WI38 (cell line): Measurements from ENCODE around the gene PET100.

ENCODE experiments used
- H3K4me3 ChIP-seq: 2 replicates; pipeline ENCODE4 v1.5.1; 2011; ENCODE audit warnings: low read depth, mild to moderate bottlenecking, control low read depth, low read length
- CTCF ChIP-seq: IDR thresholded peaks from 2 replicates; pipeline ENCODE4 v1.5.1; 2012; ENCODE audit warnings: low read depth, mild to moderate bottlenecking, control low read depth, low read length

The PET100 gene

GRCh38 chr19:7658219-7658686, 28.7 kb downstream of the PET100 start:
- no peak for TF ChIP-seq CTCF
- H3K4me3 ChIP-seq, result no peak overlapping the region

DNA sequence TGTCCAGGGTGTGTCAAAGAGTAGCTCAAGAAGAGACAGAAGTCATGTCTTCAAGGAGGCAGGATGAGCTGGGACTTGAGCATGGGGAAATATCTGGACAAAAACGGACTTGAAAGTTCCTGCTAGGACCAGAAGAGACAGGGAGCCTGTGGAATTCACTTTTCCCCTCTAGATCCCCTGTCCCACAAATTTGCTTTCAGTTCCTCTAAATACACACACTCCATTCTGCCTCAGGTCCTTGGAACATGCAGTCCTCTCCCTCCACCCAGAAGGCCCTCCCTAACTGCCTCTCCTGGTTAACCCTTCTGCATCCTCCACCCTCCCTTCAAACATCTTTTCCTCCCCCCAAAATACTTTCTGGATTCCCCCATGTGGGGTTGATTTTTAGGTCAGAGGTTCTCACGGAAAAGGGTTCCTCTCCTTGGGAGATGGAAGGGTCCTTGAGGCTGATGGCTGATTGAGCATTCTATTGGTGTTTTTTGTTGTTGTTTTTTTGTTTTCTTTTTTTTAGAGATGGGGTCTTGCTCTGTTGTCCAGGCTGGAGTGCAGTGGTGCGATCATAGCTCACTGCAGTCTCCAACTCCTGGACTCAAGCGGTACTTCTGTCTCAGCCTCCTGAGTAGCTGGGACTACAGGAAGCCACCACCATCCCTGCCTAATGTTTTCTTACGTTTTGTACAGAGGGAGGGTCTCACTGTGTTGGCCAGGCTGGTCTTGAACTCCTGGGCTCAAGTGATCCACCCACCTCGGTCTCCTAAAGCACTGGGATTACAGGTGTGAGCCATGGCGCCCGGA, 32.3 kb downstream of the PET100 start:
- H3K4me3 ChIP-seq, result no peak overlapping the region
- TF ChIP-seq CTCF, result no peak

DNA sequence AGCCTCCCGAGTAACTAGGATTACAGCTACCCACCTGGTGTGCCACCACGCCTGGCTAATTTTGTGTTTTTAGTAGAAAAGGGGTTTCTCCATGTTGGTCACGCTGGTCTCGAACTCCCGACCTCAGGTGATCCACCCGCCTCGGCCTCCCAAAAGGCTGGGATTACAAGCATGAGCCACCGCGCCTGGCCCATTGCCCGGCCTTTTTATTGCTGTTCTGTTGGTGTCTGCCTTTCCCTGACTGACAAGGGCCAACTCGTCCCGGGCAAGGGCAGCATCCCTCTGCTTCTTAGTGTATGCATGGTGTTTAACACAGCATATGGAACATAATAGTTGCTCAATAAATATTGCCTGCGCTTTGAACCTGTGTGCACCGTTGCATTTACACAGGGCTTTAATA, 33.1 kb downstream of the PET100 start:
- H3K4me3 ChIP-seq, result no peak overlapping the region
- TF ChIP-seq CTCF, result no peak

DNA sequence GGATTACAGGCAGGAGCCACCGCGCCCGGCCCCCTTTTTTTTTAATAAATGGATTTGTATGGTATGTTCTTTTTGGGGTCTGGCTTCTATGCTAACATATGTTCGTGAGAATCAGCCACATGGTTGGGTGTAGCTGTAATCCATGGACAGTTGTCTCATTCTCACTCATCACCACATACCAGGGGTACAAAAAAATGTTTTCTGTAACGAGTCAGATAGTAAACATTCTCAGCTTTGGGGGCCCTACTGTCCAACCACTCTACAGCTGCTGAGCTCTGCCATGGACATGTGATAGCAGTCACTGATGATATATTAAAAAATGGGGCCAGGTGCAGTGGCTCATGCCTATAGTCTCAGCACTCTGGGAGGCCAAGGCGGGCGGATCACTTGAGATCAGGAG, 34.1 kb downstream of the PET100 start:
- no peak overlapping the region for H3K4me3 ChIP-seq
- TF ChIP-seq CTCF, result no peak

DNA sequence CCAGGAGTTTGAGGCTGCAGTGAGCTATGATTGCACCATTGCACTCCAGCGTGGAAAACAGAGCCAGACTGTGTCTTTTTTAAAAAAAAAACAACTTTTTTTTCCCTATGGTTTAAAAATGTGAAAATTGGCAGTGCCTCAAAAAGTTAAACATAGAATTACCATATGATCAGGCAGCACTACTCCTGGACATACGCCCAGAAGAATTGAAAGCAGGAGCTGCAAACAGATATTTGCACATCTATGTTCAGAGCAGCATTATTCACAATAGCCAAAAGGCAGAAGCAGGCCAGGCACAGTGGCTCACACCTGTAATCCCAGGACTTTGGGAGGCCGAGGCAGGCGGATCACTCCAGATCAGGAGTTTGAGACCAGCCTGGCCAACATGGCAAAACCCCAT, 35.5 kb downstream of the PET100 start:
- TF ChIP-seq CTCF, result no peak
- H3K4me3 ChIP-seq, result no peak overlapping the region

DNA sequence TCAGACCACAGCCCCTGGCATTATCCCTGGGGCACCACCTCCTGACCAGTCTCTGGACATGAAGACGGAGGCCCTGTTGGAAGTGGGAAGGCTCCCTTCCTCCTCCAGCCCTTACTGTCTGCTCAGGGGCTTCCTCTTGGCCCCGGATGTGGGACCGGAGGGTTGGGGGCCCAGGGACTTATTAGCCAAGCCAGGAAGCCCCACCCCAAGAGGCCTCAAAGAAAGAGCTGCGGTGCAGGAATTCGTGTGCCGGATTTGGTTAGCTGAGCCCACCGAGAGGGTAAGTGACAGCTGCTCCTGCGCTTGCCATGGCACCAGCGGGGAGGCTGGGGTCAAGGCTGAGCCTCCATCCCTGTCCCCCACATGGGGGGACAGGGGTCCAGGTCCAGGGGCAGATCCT, 39.2 kb downstream of the PET100 start, which contains the start of gene RETN:
Gene RETN, plus strand, starts transcription at position 208 of the 400 bp plus-strand sequence. CDS start 278 bp downstream, outside the sequence.
- no peak within 1 kb of the TSS for H3K4me3 ChIP-seq
- no peak for TF ChIP-seq CTCF

DNA sequence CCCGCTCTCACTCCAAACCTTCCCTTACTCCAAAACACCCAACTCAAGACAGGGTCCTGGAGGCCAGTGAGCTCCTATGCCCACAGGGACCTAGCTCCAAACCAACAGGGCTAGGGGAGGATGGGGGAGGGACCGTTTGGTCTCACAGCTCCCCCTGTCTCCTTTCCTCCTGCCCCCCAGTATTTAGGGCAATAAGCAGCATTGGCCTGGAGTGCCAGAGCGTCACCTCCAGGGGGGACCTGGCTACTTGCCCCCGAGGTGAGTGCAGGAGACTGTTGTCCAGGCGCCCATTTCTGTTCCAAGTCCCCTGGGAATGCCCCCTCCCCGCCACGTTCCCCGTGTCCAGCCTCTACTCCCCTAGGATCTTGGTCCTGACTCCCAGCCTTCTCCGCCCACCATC, 40.0 kb downstream of the PET100 start:
- no peak for TF ChIP-seq CTCF
- no peak overlapping the region for H3K4me3 ChIP-seq
